ENCODE results near the gene UPK1B. TPM values are rescaled to one million over a fixed set of nuclear protein-coding genes. Genes with fewer than 3 reads are reported as not detected.
"Not testable (repeated sequence)": the region's sequence is repeated elsewhere in the genome, so short reads cannot be mapped to it uniquely, and the experiment has no call there.

The UPK1B gene
- total RNA-seq, 4 donors from 2014 or later: not detected

DNA sequence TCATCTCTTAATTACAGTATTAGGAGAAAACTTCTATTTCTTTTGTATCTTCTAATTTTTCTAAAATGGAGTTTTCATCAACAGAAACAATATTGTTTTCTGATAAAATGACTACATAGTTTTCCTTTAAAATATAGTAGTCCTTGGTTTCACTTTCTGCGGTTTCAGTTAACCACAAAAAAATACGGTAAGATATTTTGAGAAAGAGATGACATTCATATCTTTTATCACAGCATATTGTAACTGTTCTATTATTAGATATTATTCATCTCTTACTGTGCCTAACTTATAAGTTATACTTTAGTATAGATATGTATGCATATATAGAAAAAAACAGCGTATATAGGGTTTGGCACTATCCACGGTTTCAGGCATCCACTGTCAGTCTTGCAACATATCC lies 65.0 kb downstream of the UPK1B start:
- Histone ChIP-seq H3K27me3 (no peaks in the 10 kb centered on the region), H3K9me3 (no peaks in the 10 kb centered on the region), H3K4me3 (no peak overlapping the region), H3K27ac (no peak overlapping the region), H3K4me1 (peaks cover 0 to 22% of the 10 kb centered on the region in 2 donors), H3K36me3 (peaks cover 0 to 15% of the 10 kb centered on the region in 2 donors)
- in situ Hi-C loops (cut with MboI; ENCODE audit: low sequenced_read_pairs in 4 of 4): loop anchor here in 2 of 4 donors (25.0 kb wide), 1 partner anchor 351 kb away; no protein-coding TSS in a partner anchor
- TF ChIP-seq POLR2A (IDR thresholded peaks at IDR 0.05): no peak
- TF ChIP-seq, protein P1, sequence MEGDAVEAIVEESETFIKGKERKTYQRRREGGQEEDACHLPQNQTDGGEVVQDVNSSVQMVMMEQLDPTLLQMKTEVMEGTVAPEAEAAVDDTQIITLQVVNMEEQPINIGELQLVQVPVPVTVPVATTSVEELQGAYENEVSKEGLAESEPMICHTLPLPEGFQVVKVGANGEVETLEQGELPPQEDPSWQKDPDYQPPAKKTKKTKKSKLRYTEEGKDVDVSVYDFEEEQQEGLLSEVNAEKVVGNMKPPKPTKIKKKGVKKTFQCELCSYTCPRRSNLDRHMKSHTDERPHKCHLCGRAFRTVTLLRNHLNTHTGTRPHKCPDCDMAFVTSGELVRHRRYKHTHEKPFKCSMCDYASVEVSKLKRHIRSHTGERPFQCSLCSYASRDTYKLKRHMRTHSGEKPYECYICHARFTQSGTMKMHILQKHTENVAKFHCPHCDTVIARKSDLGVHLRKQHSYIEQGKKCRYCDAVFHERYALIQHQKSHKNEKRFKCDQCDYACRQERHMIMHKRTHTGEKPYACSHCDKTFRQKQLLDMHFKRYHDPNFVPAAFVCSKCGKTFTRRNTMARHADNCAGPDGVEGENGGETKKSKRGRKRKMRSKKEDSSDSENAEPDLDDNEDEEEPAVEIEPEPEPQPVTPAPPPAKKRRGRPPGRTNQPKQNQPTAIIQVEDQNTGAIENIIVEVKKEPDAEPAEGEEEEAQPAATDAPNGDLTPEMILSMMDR (IDR thresholded peaks at IDR 0.05 in 4 of 5, conservative IDR thresholded peaks at IDR 0.05 in 1 of 5): no peak
- intact Hi-C loops (cut with DNase I; ENCODE audit: low total_unique reads): no loop called here
- ATAC-seq (no peak), DNase-seq (no peak)

DNA sequence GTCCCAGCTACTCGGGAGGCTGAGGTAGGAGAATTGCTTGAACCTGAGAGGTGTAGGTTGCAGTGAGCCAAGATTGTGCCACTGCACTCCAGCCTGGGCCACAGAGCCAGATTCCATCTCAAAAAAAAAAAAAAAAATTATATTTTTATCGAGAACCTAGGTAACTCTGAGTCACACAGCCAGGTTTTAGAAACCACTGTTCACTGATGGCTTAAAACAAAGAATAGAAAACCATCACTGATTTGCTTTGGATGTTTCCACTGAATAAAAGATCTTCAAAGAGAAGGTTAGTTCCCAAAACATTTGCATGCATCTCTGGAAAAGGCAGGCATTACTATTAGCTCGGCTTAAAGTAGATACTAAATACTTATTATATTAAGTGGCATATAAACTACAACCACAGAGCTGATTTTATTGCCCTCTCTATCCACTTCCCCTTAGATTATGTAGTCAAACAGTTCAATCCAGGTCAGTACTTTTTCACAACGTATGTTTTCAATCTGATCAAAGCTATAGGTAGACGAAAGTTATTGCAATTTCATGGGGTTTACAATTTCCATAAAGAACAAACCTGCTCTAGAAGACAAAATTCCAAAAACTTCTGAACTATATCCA lies 65.9 kb downstream of the UPK1B start:
- intact Hi-C loops (cut with DNase I; ENCODE audit: low total_unique reads): no loop called here
- peak overlapping the region; percentile 67 to 82 (median 70) for H3K4me3 ChIP-seq
- ATAC-seq: no peak
- H3K27me3 ChIP-seq: no peaks in the 10 kb centered on the region
- H3K36me3 ChIP-seq: peaks cover 0 to 10% of the 10 kb centered on the region in 2 donors
- no peak for DNase-seq
- TF ChIP-seq POLR2A (IDR thresholded peaks at IDR 0.05): no peak
- TF ChIP-seq, protein P1 (IDR thresholded peaks at IDR 0.05 in 4 of 5, conservative IDR thresholded peaks at IDR 0.05 in 1 of 5): no peak
- in situ Hi-C loops (cut with MboI; ENCODE audit: low sequenced_read_pairs in 4 of 4): loop anchor here in 2 of 4 donors (25.0 kb wide), 1 partner anchor 352 kb away; no protein-coding TSS in a partner anchor
- H3K4me1 ChIP-seq: peaks cover 0 to 22% of the 10 kb centered on the region in 2 donors
- peak overlapping the region; percentile 77 to 89 (median 86) for H3K27ac ChIP-seq
- no peaks in the 10 kb centered on the region for H3K9me3 ChIP-seq

DNA sequence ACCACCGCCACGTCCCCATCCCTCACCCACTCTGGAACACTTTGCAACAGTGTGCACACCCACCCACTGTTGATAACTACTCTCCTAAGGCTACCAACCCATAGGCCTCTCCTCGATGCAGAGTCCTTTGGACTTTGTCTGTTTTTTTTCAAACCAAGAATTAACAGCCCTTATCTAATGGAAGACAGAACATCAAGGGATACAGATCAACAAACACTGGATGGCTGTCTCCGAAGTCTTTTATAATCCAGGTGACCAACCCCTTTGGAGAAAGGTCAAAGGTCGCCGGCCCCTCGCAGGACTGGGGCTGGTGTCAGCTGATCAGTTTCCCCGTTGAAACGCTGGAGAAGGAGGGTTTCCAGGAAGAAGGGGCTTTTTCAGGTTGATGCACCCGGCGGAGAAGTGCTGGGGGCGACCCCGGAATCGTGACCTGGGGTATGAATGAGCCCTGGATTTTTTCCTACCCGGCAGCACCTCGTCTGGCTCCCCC lies 66.7 kb downstream of the UPK1B start:
- intact Hi-C loops (cut with DNase I; ENCODE audit: low total_unique reads): loop anchor here (5.0 to 10.0 kb wide), 4 partner anchors 52 to 445 kb away; partner anchors contain the start of genes ARHGAP31 and TIMMDC1
- no peaks in the 10 kb centered on the region for H3K27me3 ChIP-seq
- H3K9me3 ChIP-seq: no peaks in the 10 kb centered on the region
- peaks cover 0 to 6% of the 10 kb centered on the region in 2 donors for H3K36me3 ChIP-seq
- peak overlapping the region; percentile 67 to 82 (median 70) for H3K4me3 ChIP-seq
- ATAC-seq (peak; percentile 17 to 18), DNase-seq (peak in 1 of 2 donors; percentile 21)
- TF ChIP-seq POLR2A (IDR thresholded peaks at IDR 0.05): no peak
- in situ Hi-C loops (cut with MboI; ENCODE audit: low sequenced_read_pairs in 4 of 4): loop anchor here in 3 of 4 donors (10.0 to 25.0 kb wide), 2 partner anchors 353 to 355 kb away; no protein-coding TSS in a partner anchor
- H3K27ac ChIP-seq: peak overlapping the region; percentile 77 to 89 (median 86)
- H3K4me1 ChIP-seq: peaks cover 0 to 22% of the 10 kb centered on the region in 2 donors

DNA sequence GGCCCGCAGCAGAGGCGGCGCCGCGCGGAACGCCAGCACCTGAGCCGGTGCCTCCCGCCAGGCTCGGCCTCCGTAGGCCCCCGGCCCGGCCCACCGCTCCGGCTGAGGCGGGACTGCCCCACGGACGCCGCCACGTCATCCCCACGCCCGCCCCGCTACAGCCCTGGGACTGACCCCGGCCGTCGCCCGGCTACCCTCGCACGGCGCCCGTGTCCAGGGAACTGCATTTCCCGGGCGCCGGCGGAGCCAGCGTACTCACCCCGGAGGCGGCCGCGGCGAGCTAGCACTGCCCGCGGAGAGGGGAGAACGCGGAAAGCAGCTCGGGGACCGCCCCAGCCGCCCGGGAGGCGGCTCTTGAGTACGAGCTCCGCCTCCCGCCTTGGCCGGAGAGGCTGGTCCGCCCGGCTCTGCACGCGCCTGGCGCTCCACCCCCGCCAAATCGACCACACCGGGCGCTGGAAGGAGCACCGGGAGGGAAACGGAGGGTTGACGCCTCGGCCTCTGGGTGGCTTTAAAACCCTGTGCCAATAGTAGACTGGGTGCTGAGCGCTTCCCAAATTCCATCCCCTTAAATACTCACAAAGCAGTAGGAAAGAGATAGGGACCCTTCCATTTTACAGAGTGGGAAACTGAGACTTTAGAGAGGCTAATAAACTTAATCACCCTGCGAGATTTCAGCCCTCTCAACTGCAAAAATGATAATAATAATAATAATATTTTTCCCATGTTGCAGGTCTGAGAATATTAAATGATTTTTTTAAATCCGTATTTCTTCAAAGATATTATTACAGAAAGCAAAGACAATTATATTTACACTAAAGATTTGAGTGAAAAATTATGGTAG lies 67.4 kb downstream of the UPK1B start, which contains the start of gene B4GALT4:
B4GALT4 (minus strand) TSS at position 288 of the 844 bp plus-strand sequence. CDS start 10,779 bp downstream, outside the sequence.
- TF ChIP-seq, protein P1 (IDR thresholded peaks at IDR 0.05 in 4 of 5, conservative IDR thresholded peaks at IDR 0.05 in 1 of 5): peak in 1 of 5 experiments; percentile 10
- TF ChIP-seq POLR2A (IDR thresholded peaks at IDR 0.05): peak; percentile 71 to 79
- in situ Hi-C loops (cut with MboI; ENCODE audit: low sequenced_read_pairs in 4 of 4): loop anchor here in 3 of 4 donors (10.0 to 25.0 kb wide), 2 partner anchors 354 to 356 kb away; no protein-coding TSS in a partner anchor
- peaks cover 0 to 22% of the 10 kb centered on the region in 2 donors for H3K4me1 ChIP-seq

DNA sequence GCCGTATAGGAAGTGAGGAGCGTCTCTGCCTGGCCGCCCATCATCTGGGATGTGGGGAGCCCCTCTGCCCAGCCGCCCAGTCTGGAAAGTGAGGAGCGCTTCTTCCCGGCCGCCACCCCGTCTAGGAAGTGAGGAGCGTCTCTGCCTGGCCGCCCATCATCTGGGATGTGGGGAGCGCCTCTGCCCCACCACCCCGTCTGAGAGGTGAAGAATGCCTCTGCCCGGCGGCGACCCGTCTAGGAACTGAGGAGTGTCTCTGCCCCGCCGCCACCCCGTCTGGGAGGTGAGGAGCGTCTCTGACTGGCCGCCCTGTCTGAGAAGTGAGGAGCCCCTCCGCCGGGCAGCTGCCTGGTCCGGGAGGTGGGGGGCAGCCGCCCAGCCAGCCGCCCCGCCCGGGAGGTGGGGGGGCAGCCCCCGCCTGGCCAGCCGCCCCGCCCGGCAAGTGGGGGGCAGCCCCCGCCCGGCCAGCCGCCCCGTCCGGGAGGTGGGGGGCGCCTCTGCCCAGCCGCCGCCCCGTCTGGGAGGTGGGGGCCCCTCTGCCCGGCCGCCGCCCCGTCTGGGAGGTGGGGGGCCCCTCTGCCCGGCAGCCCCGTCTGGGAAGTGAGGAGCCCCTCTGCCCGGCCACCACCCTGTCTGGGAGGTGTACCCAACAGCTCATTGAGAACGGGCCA lies 69.1 kb downstream of the UPK1B start:
- in situ Hi-C loops (cut with MboI; ENCODE audit: low sequenced_read_pairs in 4 of 4) (loop anchor here in 3 of 4 donors (10.0 to 25.0 kb wide), 2 partner anchors 355 to 358 kb away; no protein-coding TSS in a partner anchor), intact Hi-C loops (cut with DNase I; ENCODE audit: low total_unique reads) (loop anchor here (5.0 to 10.0 kb wide), 4 partner anchors 50 to 442 kb away; partner anchors contain the start of genes ARHGAP31 and TIMMDC1)
- not testable (repeated sequence) for H3K4me3 ChIP-seq, H3K36me3 ChIP-seq, H3K9me3 ChIP-seq, H3K27me3 ChIP-seq, H3K27ac ChIP-seq, DNase-seq, ATAC-seq
- H3K4me1 ChIP-seq: peaks cover 0 to 22% of the 10 kb centered on the region in 2 donors

More for the DNA sequence above, 67.4 kb downstream of the UPK1B start, which contains the start of gene B4GALT4:
- Histone ChIP-seq H3K4me3 (peak within 1 kb of the TSS; percentile 67 to 82 (median 70)), H3K27ac (peak within 1 kb of the TSS; percentile 77 to 89 (median 86)), H3K9me3 (no peaks in the 10 kb centered on the region), H3K27me3 (no peaks in the 10 kb centered on the region), H3K36me3 (no peaks in the 10 kb centered on the region)
- ATAC-seq: peak; percentile 89 to 95
- peak; percentile 72 to 74 for DNase-seq
- intact Hi-C loops (cut with DNase I; ENCODE audit: low total_unique reads): loop anchor here (5.0 to 10.0 kb wide), 4 partner anchors 51 to 444 kb away; partner anchors contain the start of genes ARHGAP31 and TIMMDC1

DNA sequence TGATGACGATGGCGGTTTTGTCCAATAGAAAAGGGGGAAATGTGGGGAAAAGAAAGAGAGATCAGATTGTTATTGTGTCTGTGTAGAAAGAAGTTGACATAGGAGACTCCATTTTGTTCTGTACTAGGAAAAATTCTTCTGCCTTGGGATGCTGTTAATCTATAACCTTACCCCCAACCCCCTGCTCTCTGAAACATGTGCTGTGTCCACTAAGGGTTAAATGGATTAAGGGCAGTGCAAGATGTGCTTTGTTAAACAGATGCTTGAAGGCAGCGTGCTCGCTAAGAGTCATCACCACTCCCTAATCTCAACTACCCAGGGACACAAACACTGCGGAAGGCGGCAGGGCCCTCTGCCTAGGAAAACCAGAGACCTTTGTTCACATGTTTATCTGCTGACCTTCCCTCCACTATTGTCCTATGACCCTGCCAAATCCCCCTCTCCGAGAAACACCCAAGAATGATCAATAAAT lies 69.7 kb downstream of the UPK1B start:
- H3K27me3 ChIP-seq, ATAC-seq, H3K36me3 ChIP-seq, H3K9me3 ChIP-seq, DNase-seq, H3K27ac ChIP-seq, H3K4me3 ChIP-seq: not testable (repeated sequence)
- intact Hi-C loops (cut with DNase I; ENCODE audit: low total_unique reads) (loop anchor here (5.0 to 10.0 kb wide), 4 partner anchors 49 to 442 kb away; partner anchors contain the start of genes ARHGAP31 and TIMMDC1), in situ Hi-C loops (cut with MboI; ENCODE audit: low sequenced_read_pairs in 4 of 4) (loop anchor here in 3 of 4 donors (10.0 to 25.0 kb wide), 2 partner anchors 356 to 358 kb away; no protein-coding TSS in a partner anchor)
- H3K4me1 ChIP-seq: peaks cover 0 to 22% of the 10 kb centered on the region in 2 donors
